Measurements from ENCODE around the gene CLCF1.
A peak's percentile ranks its signal among the peaks of the same experiment; 100 is the strongest.
"Not testable (repeated sequence)": the region's sequence is repeated elsewhere in the genome, so short reads cannot be mapped to it uniquely, and the experiment has no call there.

Gene CLCF1

GRCh38 chr11:67408437-67409200, 35.2 kb upstream of the CLCF1 start:
- no peak for DNase-seq

GRCh38 chr11:67407688-67408163, 34.3 kb upstream of the CLCF1 start:
- DNase-seq, result no peak

- no peak for DNase-seq
Observed at GRCh38 chr11:67406969-67407687, 33.7 kb upstream of the CLCF1 start.

- no peak for DNase-seq
Observed at GRCh38 chr11:67406420-67406968, 33.1 kb upstream of the CLCF1 start.

- no peak for DNase-seq
Observed at GRCh38 chr11:67405688-67406339, 32.4 kb upstream of the CLCF1 start.

GRCh38 chr11:67405196-67405567, 31.8 kb upstream of the CLCF1 start:
- no peak for DNase-seq

GRCh38 chr11:67404515-67405195, 31.3 kb upstream of the CLCF1 start:
- DNase-seq, result no peak

- DNase-seq, result not testable (repeated sequence)
Observed at GRCh38 chr11:67403085-67403484, 29.7 kb upstream of the CLCF1 start.

GRCh38 chr11:67402192-67402839, 28.9 kb upstream of the CLCF1 start:
- DNase-seq, result not testable (repeated sequence)

GRCh38 chr11:67401495-67402191, 28.2 kb upstream of the CLCF1 start, which contains the start of gene PPP1CA:
Gene PPP1CA, minus strand, starts transcription at chr11:67401858. Its CDS starts 76 bp downstream, at chr11:67401782.
- peak; percentile 81 to 88 for DNase-seq

GRCh38 chr11:67400942-67401494, 27.6 kb upstream of the CLCF1 start:
- DNase-seq, result no peak

- no peak for DNase-seq
Observed at GRCh38 chr11:67400251-67400941, 27.0 kb upstream of the CLCF1 start.

- DNase-seq, result no peak
Observed at GRCh38 chr11:67398661-67399563, 25.5 kb upstream of the CLCF1 start.

- DNase-seq, result no peak
Observed at GRCh38 chr11:67397986-67398660, 24.7 kb upstream of the CLCF1 start.

GRCh38 chr11:67397536-67397935, 24.1 kb upstream of the CLCF1 start:
- no peak for DNase-seq

- no peak for DNase-seq
Observed at GRCh38 chr11:67396587-67397389, 23.4 kb upstream of the CLCF1 start.

GRCh38 chr11:67396259-67396581, 22.8 kb upstream of the CLCF1 start:
- no peak for DNase-seq
